Upper lobe of right lung (tissue), 1 donor: ENCODE measurements around the gene GNG14. TPM values are rescaled to one million over a fixed set of nuclear protein-coding genes. Genes with fewer than 3 reads are reported as not detected.
"Not testable (repeated sequence)": the region's sequence is repeated elsewhere in the genome, so short reads cannot be mapped to it uniquely, and the experiment has no call there.

Experiments used
- ATAC-seq: fragments of 200-7000 bp; cut with Tn5 transposase; one replicate; pipeline ENCODE4 v1.9.1; 2020; ENCODE audit warnings: mild to moderate bottlenecking, moderate library complexity
- DNase-seq: peaks from one replicate; pipeline ENCODE4 v3.0.0-alpha.2; 2020
- H3K27ac ChIP-seq: fragments of 200-600 bp; one replicate; pipeline ENCODE4 v1.8.0; 2022
- H3K27me3 ChIP-seq: fragments of 200-600 bp; one replicate; pipeline ENCODE4 v1.8.0; 2022; ENCODE audit warnings: mild to moderate bottlenecking
- H3K36me3 ChIP-seq: fragments of 200-600 bp; one replicate; pipeline ENCODE4 v1.8.0; 2022
- H3K4me1 ChIP-seq: fragments of 200-600 bp; one replicate; pipeline ENCODE4 v1.8.0; 2022
- H3K4me3 ChIP-seq: fragments of 200-600 bp; one replicate; pipeline ENCODE4 v1.8.0; 2022; ENCODE audit warnings: mild to moderate bottlenecking
- H3K9me3 ChIP-seq: fragments of 200-600 bp; one replicate; pipeline ENCODE4 v1.8.0; 2022
- CTCF ChIP-seq: fragments of 200-600 bp; IDR thresholded peaks from one replicate; pipeline ENCODE4 v1.8.0; 2022; ENCODE audit warnings: antibody characterized with exemption
- intact Hi-C: fragments of 100-400 bp; cut with DNase I; formaldehyde crosslinking; loops from one replicate; pipeline ENCODE4 v1.11.0; 2022
- total RNA-seq: library from RNA; stranded (reverse); fragmentation: NEBNext Ultra II Directional; extraction: Animal tissue kit (Norgen Biotek cat#: 25700); gene quantifications from one replicate; pipeline ENCODE4 v1.2.1, GENCODE V29; 2021
- donor health status: DM: no; HTN: yes; CAD: no; lungs with severe emphysema.

Gene GNG14
- total RNA-seq, 1 donor from 2014 or later: not detected

GRCh38 chr19:12675940-12676339 is 11.9 kb upstream of the GNG14 start:
- no peaks in the 10 kb centered on the region for H3K9me3 ChIP-seq
- DNase-seq: no peak
- peaks cover 78% of the 10 kb centered on the region for H3K36me3 ChIP-seq
- H3K27ac ChIP-seq: no peak overlapping the region
- ATAC-seq: no peak
- H3K4me1 ChIP-seq: peaks cover 10% of the 10 kb centered on the region
- no peak for TF ChIP-seq CTCF
- intact Hi-C loops: loop anchor here (10.0 kb wide), 1 partner anchor 111 kb away; no protein-coding TSS in a partner anchor
- H3K4me3 ChIP-seq: no peak overlapping the region
- no peaks in the 10 kb centered on the region for H3K27me3 ChIP-seq

GRCh38 chr19:12676384-12676792 is 11.4 kb upstream of the GNG14 start:
- Histone ChIP-seq H3K9me3 (no peaks in the 10 kb centered on the region), H3K36me3 (peaks cover 78% of the 10 kb centered on the region), H3K4me1 (peaks cover 10% of the 10 kb centered on the region), H3K27me3 (no peaks in the 10 kb centered on the region), H3K27ac (no peak overlapping the region), H3K4me3 (no peak overlapping the region)
- peak; percentile 90 for DNase-seq
- intact Hi-C loops: loop anchor here (10.0 kb wide), 1 partner anchor 112 kb away; no protein-coding TSS in a partner anchor
- peak; percentile 81 for ATAC-seq
- peak; percentile 86 for TF ChIP-seq CTCF

GRCh38 chr19:12676928-12677327 is 10.9 kb upstream of the GNG14 start:
- ATAC-seq (no peak), DNase-seq (no peak)
- Histone ChIP-seq H3K36me3 (peaks cover 78% of the 10 kb centered on the region), H3K27ac (no peak overlapping the region), H3K27me3 (no peaks in the 10 kb centered on the region), H3K9me3 (no peaks in the 10 kb centered on the region), H3K4me1 (peaks cover 5% of the 10 kb centered on the region), H3K4me3 (no peak overlapping the region)
- intact Hi-C loops: loop anchor here (10.0 kb wide), 1 partner anchor 112 kb away; no protein-coding TSS in a partner anchor
- TF ChIP-seq CTCF: no peak

- not testable (repeated sequence) for H3K9me3 ChIP-seq, H3K27me3 ChIP-seq, H3K4me1 ChIP-seq, DNase-seq, H3K27ac ChIP-seq, H3K4me3 ChIP-seq, ATAC-seq
- H3K36me3 ChIP-seq: peaks cover 69% of the 10 kb centered on the region
- intact Hi-C loops: loop anchor here (10.0 kb wide), 1 partner anchor 113 kb away; no protein-coding TSS in a partner anchor
These were observed 9.8 kb upstream of the GNG14 start for GRCh38 chr19:12678039-12678438.

GRCh38 chr19:12680034-12680433 is 7.8 kb upstream of the GNG14 start:
- H3K4me3 ChIP-seq: no peak overlapping the region
- intact Hi-C loops: no loop called here
- H3K27ac ChIP-seq: no peak overlapping the region
- peaks cover 8% of the 10 kb centered on the region for H3K4me1 ChIP-seq
- no peak for TF ChIP-seq CTCF
- no peaks in the 10 kb centered on the region for H3K9me3 ChIP-seq
- H3K36me3 ChIP-seq: peaks cover 49% of the 10 kb centered on the region
- no peak for DNase-seq
- no peaks in the 10 kb centered on the region for H3K27me3 ChIP-seq
- no peak for ATAC-seq

- Histone ChIP-seq H3K27ac (peak within 1 kb of the TSS; percentile 98), H3K4me3 (peak within 1 kb of the TSS; percentile 91), H3K36me3 (peaks cover 36% of the 10 kb centered on the region), H3K27me3 (no peaks in the 10 kb centered on the region), H3K4me1 (peaks cover 8% of the 10 kb centered on the region), H3K9me3 (no peaks in the 10 kb centered on the region)
- DNase-seq: peak; percentile 92
- peak; percentile 91 for ATAC-seq
- intact Hi-C loops: no loop called here
- TF ChIP-seq CTCF: no peak
These were observed 6.5 kb upstream of the GNG14 start, which contains the start of gene DHPS for GRCh38 chr19:12681074-12681987. TSS of gene DHPS (minus strand) at chr19:12681880. CDS start at chr19:12681766, 114 bp downstream.
